CD4-positive, alpha-beta T cell (primary cell): ENCODE measurements around the gene SLC38A11. TPM values are rescaled to one million over a fixed set of nuclear protein-coding genes. Genes with fewer than 3 reads are reported as not detected.

Source experiments
- ATAC-seq: fragments of 200-7000 bp; cut with Tn5 transposase; one replicate; pipeline ENCODE4 v1.10.0; 2022; ENCODE audit warnings: mild to moderate bottlenecking; ENCODE audit not compliant: poor library complexity
- CTCF ChIA-PET: fragments of 350-600 bp; sonication (Branson Sonifier 250); formaldehyde crosslinking; loops from one replicate; lab custom pipeline; 2021; ENCODE audit warnings: antibody characterized with exemption, inconsistent platforms; lab: Charles Lee
- POLR2A ChIA-PET: fragments of 350-600 bp; sonication (Branson Sonifier 250); formaldehyde crosslinking; loops from one replicate; lab custom pipeline; 2021; ENCODE audit warnings: antibody characterized with exemption, inconsistent platforms; lab: Charles Lee
- DNase-seq, 14 experiments: peaks; one replicate each; pipeline ENCODE4 v3.0.0-alpha.2; 2013 to 2020; ENCODE audit warnings: mixed read lengths in 2 of 14
- H3K27ac ChIP-seq, 2 donors: one replicate each; pipeline versions ENCODE4 v1.5.1 to v1.7.0; 2013; ENCODE audit warnings: low read length in 2 of 2, low read depth in 1 of 2, mild to moderate bottlenecking in 1 of 2
- H3K27me3 ChIP-seq, 2 experiments: 1 replicate in 1 of 2; 2 replicates in 1 of 2; pipeline versions ENCODE4 v1.6.1 to v1.7.0; 2013; ENCODE audit warnings: low read length in 2 of 2, control low read depth in 1 of 2, mild to moderate bottlenecking in 1 of 2, moderate library complexity in 1 of 2; ENCODE audit not compliant: insufficient read depth in 2 of 2, control insufficient read depth in 1 of 2
- H3K36me3 ChIP-seq: one replicate; pipeline ENCODE4 v1.6.1; 2013; ENCODE audit warnings: low read length, control low read depth; ENCODE audit not compliant: insufficient read depth
- H3K4me1 ChIP-seq: one replicate; pipeline ENCODE4 v1.6.1; 2013; ENCODE audit warnings: low read length, control low read depth; ENCODE audit not compliant: insufficient read depth
- H3K4me3 ChIP-seq: one replicate; pipeline ENCODE4 v1.5.1; 2013; ENCODE audit warnings: mild to moderate bottlenecking, low read length, moderate library complexity
- H3K9me3 ChIP-seq, 2 experiments: 1 replicate in 1 of 2; 2 replicates in 1 of 2; pipeline versions ENCODE4 v1.6.1 to v1.7.0; 2013; ENCODE audit warnings: low read length in 2 of 2, mild to moderate bottlenecking in 2 of 2, control low read depth in 1 of 2, moderate library complexity in 1 of 2; ENCODE audit not compliant: control insufficient read depth in 1 of 2, insufficient read depth in 1 of 2
- H3K27ac Mint-ChIP-seq: one replicate; pipeline ENCODE4 v1.8.0; 2020; ENCODE audit warnings: mixed read lengths
- H3K27me3 Mint-ChIP-seq: one replicate; pipeline ENCODE4 v1.8.0; 2021; ENCODE audit warnings: mixed read lengths
- H3K36me3 Mint-ChIP-seq: one replicate; pipeline ENCODE4 v1.8.0; 2021; ENCODE audit warnings: low read depth, mixed read lengths
- H3K4me1 Mint-ChIP-seq: one replicate; pipeline ENCODE4 v1.8.0; 2021; ENCODE audit warnings: low read depth, mixed read lengths
- H3K4me3 Mint-ChIP-seq: one replicate; pipeline ENCODE4 v1.8.0; 2020; ENCODE audit warnings: mild to moderate bottlenecking, mixed read lengths
- H3K9me3 Mint-ChIP-seq: one replicate; pipeline ENCODE4 v1.8.0; 2020; ENCODE audit warnings: mixed read lengths
- intact Hi-C, 2 experiments: fragments of 100-400 bp; cut with DNase I in 1 of 2; cut with micrococcal nuclease in 1 of 2; formaldehyde crosslinking; loops; one replicate each; pipeline versions ENCODE4 v1.15.1 to v1.9.0; 2023 to 2025; cut with DNase I, micrococcal nuclease
- total RNA-seq, 174 experiments: library from RNA in 2 of 174; stranded (reverse) in 2 of 174; gene quantifications; one replicate each; pipeline ENCODE4 v1.2.3 and lab custom pipeline; 2021 to 2026
- TF ChIP-seq, protein P1 (sequence below): fragments of 200-600 bp; IDR thresholded peaks from one replicate; pipeline ENCODE4 v1.8.0; 2022; ENCODE audit warnings: antibody characterized with exemption, mild to moderate bottlenecking

Gene SLC38A11
- total RNA-seq, 2 experiments from 2014 or later: not detected

DNA sequence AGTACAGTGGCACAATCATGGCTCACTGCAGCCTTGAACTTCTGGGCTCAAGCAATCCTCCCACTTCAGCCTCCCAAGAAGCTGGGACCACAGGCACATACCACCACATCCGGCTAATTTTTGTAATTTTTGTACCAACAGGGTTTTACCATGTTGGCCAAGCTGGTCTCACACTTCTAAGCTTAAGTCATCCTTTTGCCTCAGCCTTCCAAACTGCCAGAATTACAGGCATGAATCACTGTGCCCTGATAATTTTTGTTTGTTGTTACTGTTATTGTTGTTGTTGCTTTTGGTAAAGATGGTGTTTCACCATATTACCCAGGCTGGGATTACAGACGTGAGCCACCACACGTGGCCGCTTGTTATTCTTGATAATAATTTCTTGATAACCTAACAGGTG lies 103.2 kb downstream of the SLC38A11 start:
- intact Hi-C loops: no loop called here
- H3K36me3 ChIP-seq: no peaks in the 10 kb centered on the region
- no peaks in the 10 kb centered on the region for H3K9me3 Mint-ChIP-seq
- peaks cover 8% of the 10 kb centered on the region for H3K27me3 Mint-ChIP-seq
- H3K4me3 ChIP-seq: no peak overlapping the region
- TF ChIP-seq, protein P1, sequence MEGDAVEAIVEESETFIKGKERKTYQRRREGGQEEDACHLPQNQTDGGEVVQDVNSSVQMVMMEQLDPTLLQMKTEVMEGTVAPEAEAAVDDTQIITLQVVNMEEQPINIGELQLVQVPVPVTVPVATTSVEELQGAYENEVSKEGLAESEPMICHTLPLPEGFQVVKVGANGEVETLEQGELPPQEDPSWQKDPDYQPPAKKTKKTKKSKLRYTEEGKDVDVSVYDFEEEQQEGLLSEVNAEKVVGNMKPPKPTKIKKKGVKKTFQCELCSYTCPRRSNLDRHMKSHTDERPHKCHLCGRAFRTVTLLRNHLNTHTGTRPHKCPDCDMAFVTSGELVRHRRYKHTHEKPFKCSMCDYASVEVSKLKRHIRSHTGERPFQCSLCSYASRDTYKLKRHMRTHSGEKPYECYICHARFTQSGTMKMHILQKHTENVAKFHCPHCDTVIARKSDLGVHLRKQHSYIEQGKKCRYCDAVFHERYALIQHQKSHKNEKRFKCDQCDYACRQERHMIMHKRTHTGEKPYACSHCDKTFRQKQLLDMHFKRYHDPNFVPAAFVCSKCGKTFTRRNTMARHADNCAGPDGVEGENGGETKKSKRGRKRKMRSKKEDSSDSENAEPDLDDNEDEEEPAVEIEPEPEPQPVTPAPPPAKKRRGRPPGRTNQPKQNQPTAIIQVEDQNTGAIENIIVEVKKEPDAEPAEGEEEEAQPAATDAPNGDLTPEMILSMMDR: no peak
- no peaks in the 10 kb centered on the region for H3K4me1 Mint-ChIP-seq
- DNase-seq (no peak), ATAC-seq (no peak)
- H3K4me1 ChIP-seq: no peaks in the 10 kb centered on the region
- no peaks in the 10 kb centered on the region for H3K36me3 Mint-ChIP-seq
- no peaks in the 10 kb centered on the region for H3K9me3 ChIP-seq
- CTCF ChIA-PET: no interaction called here
- H3K27ac ChIP-seq: no peak overlapping the region
- H3K27me3 ChIP-seq: no peaks in the 10 kb centered on the region
- H3K27ac Mint-ChIP-seq: no peak overlapping the region
- H3K4me3 Mint-ChIP-seq: no peak overlapping the region
- POLR2A ChIA-PET: no interaction called here

DNA sequence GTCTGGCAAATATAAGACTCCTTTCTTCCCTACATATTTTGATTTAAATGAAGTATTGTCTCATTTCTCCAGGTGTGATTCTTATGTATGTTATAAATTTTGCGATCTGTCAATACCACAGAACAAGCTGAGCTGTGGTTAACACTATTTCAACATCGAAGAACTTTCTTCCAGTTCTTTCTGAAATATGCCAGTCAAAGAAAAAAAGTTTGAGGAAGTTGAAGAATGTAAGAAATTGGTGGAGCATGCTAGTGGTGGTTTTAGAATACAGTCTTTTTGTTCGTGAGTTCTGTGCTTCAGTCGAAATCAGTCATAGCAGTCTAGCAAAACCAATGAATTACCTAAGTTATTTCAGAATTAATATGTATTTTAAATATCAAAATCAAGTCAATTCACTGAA lies 105.1 kb downstream of the SLC38A11 start:
- no peak for ATAC-seq
- POLR2A ChIA-PET: no interaction called here
- Mint-ChIP-seq H3K4me3 (no peak overlapping the region), H3K9me3 (no peaks in the 10 kb centered on the region), H3K4me1 (no peaks in the 10 kb centered on the region), H3K27ac (no peak overlapping the region), H3K36me3 (no peaks in the 10 kb centered on the region), H3K27me3 (peaks cover 12% of the 10 kb centered on the region)
- H3K9me3 ChIP-seq: no peaks in the 10 kb centered on the region
- intact Hi-C loops: no loop called here
- CTCF ChIA-PET: no interaction called here
- no peak for DNase-seq
- no peaks in the 10 kb centered on the region for H3K36me3 ChIP-seq
- no peaks in the 10 kb centered on the region for H3K4me1 ChIP-seq
- no peak overlapping the region for H3K4me3 ChIP-seq
- H3K27ac ChIP-seq: no peak overlapping the region
- H3K27me3 ChIP-seq: no peaks in the 10 kb centered on the region
- TF ChIP-seq, protein P1: no peak

DNA sequence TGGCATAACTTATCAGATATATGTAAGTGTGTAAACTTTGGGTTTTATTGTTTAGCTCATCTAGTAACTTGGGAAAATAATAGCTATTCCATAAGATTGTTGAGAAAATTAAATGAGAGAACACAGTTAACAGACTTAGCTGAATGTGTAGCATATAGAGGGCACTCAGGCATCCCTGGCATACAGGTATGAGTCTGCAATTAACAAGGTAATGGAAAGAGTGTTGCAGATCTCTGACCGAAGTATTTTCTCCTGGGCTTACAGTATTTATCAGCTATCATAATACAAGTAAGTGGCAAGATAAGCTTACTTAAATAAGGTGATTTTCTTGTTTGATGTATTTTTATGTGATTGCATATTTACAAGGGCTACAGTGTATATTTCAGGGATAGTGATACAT lies 105.8 kb downstream of the SLC38A11 start:
- DNase-seq (no peak), ATAC-seq (no peak)
- TF ChIP-seq, protein P1: no peak
- H3K27me3 ChIP-seq: no peaks in the 10 kb centered on the region
- H3K4me1 ChIP-seq: no peaks in the 10 kb centered on the region
- intact Hi-C loops: no loop called here
- H3K4me1 Mint-ChIP-seq: no peaks in the 10 kb centered on the region
- H3K36me3 ChIP-seq: no peaks in the 10 kb centered on the region
- no peaks in the 10 kb centered on the region for H3K36me3 Mint-ChIP-seq
- no peak overlapping the region for H3K27ac ChIP-seq
- H3K4me3 Mint-ChIP-seq: no peak overlapping the region
- H3K4me3 ChIP-seq: no peak overlapping the region
- no peak overlapping the region for H3K27ac Mint-ChIP-seq
- CTCF ChIA-PET: no interaction called here
- no peaks in the 10 kb centered on the region for H3K9me3 Mint-ChIP-seq
- POLR2A ChIA-PET: no interaction called here
- H3K9me3 ChIP-seq: no peaks in the 10 kb centered on the region
- peaks cover 17% of the 10 kb centered on the region for H3K27me3 Mint-ChIP-seq
